ENCODE measurements around the gene C2orf68. TPM values are rescaled to one million over a fixed set of nuclear protein-coding genes. Genes with fewer than 3 reads are reported as not detected.

Gene C2orf68
- total and polyA plus RNA-seq, 9 of the 15 experiments (the other 6 are each of a cell fraction or from before 2014, with no cell fraction given): 22.1 to 50.0 (median 31.8) TPM

DNA sequence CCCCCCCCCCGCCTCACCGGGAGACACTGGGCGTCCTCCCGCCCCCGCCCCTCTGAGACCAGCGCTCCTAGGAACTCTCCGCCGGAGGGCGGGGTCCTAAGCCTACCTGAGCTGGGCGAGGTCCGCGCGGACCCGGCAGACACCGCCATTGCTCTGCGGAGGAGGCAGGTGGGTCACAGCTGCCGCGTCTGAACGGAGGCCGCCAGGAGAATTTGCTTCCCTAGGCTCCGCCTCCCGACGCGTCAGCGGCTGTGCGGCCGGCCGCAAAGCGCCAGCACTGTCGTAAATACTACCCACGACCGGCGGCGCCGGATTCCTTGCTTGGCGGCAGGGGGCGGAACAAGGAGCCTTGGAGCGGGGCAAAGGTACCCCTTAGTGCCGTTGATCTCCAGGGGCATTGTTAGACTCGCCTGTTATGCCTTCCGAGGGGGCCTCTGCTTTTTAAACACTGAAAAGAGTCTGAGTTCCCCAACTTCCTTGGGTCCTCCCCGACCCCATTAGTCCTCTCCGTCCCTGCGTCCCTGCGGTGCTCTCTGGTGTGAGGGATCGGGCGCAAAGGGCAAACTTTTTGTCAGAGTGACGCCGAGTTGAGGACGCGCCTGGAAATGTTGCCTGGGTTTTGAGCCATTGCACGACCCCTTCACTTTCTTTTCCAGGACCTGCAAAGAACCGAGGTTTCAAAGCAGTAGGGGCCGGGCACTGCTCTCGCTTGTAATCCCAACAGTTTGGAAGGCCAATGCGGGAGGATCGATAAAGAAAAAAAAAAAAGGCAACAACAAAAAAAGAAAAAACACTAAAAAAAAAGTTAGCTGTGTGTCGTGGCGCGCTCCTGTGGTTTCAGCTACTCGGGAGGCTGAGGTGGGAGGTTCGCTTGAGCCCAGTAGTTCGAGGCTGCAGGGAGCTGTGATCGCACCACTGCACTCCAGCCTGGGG, 50.3 kb downstream of the C2orf68 start, which contains the start of gene GGCX (continued):
- TF ChIP-seq SNIP1 (IDR thresholded peaks at IDR 0.05; ENCODE audit: low read depth): no peak
- TF ChIP-seq POLR2H (tag; IDR thresholded peaks at IDR 0.05; ENCODE audit: low read depth): peak; percentile 60
- peak; percentile 92 for TF ChIP-seq CREB1 (IDR thresholded peaks at IDR 0.05)
- TF ChIP-seq CREB1 (CRISPR knock-in tag; IDR thresholded peaks at IDR 0.05): peak; percentile 89
- 0 out of 2 replicates have a peak, but pooled peaks have one; percentile 39 for TF ChIP-seq CHCHD3 (CRISPR knock-in tag; IDR thresholded peaks at IDR 0.05)
- peak; percentile 72; the same call in 1 of the 2 replicates for TF ChIP-seq POLR2AphosphoS2 (IDR thresholded peaks at IDR 0.05; ENCODE audit: low read length)
- TF ChIP-seq FOXM1 (IDR thresholded peaks at IDR 0.05; ENCODE audit: low read depth): 0 out of 2 replicates have a peak, but pooled peaks have one; percentile 29
- TF ChIP-seq FOXM1 (CRISPR knock-in tag; IDR thresholded peaks at IDR 0.05; ENCODE audit: low read depth): no peak
- TF ChIP-seq, protein P1, sequence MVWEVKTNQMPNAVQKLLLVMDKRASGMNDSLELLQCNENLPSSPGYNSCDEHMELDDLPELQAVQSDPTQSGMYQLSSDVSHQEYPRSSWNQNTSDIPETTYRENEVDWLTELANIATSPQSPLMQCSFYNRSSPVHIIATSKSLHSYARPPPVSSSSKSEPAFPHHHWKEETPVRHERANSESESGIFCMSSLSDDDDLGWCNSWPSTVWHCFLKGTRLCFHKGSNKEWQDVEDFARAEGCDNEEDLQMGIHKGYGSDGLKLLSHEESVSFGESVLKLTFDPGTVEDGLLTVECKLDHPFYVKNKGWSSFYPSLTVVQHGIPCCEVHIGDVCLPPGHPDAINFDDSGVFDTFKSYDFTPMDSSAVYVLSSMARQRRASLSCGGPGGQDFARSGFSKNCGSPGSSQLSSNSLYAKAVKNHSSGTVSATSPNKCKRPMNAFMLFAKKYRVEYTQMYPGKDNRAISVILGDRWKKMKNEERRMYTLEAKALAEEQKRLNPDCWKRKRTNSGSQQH (CRISPR knock-in tag; IDR thresholded peaks at IDR 0.05): no peak
- peak; percentile 44; the same call in 1 of the 2 replicates for TF ChIP-seq SOX6 (IDR thresholded peaks at IDR 0.05)
- TF ChIP-seq HMGN3 (IDR thresholded peaks at IDR 0.05; ENCODE audit: borderline replicate concordance, extremely low read depth, insufficient read length, low read depth, low read length): peak; percentile 95
- TF ChIP-seq, protein P2, sequence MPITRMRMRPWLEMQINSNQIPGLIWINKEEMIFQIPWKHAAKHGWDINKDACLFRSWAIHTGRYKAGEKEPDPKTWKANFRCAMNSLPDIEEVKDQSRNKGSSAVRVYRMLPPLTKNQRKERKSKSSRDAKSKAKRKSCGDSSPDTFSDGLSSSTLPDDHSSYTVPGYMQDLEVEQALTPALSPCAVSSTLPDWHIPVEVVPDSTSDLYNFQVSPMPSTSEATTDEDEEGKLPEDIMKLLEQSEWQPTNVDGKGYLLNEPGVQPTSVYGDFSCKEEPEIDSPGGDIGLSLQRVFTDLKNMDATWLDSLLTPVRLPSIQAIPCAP (CRISPR knock-in tag; IDR thresholded peaks at IDR 0.05; ENCODE audit: borderline replicate concordance): no peak
- TF ChIP-seq NR2C2 (CRISPR knock-in tag; IDR thresholded peaks at IDR 0.05): no peak
- TF ChIP-seq NR2C2 (tag; IDR thresholded peaks at IDR 0.05): peak; percentile 76; the same call in 1 of the 2 replicates
- peak; percentile 77 for TF ChIP-seq CXXC5 (CRISPR knock-in tag; IDR thresholded peaks at IDR 0.05)
- peak; percentile 56 for TF ChIP-seq GABPA (tag; conservative IDR thresholded peaks at IDR 0.05; ENCODE audit: low read depth)
- peak; percentile 53; the same call in 1 of the 2 replicates for TF ChIP-seq DIDO1 (tag; IDR thresholded peaks at IDR 0.05; ENCODE audit: low read depth)
- TF ChIP-seq NBN (IDR thresholded peaks at IDR 0.05; ENCODE audit: low read depth): peak; percentile 77; the same call in 1 of the 2 replicates
- TF ChIP-seq, protein P3, sequence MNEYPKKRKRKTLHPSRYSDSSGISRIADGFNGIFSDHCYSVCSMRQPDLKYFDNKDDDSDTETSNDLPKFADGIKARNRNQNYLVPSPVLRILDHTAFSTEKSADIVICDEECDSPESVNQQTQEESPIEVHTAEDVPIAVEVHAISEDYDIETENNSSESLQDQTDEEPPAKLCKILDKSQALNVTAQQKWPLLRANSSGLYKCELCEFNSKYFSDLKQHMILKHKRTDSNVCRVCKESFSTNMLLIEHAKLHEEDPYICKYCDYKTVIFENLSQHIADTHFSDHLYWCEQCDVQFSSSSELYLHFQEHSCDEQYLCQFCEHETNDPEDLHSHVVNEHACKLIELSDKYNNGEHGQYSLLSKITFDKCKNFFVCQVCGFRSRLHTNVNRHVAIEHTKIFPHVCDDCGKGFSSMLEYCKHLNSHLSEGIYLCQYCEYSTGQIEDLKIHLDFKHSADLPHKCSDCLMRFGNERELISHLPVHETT (CRISPR knock-in tag; conservative IDR thresholded peaks at IDR 0.05 in 1 of 2, IDR thresholded peaks at IDR 0.05 in 1 of 2): no peak; a peak in 1 of 4 replicates
- TF ChIP-seq, protein P4, sequence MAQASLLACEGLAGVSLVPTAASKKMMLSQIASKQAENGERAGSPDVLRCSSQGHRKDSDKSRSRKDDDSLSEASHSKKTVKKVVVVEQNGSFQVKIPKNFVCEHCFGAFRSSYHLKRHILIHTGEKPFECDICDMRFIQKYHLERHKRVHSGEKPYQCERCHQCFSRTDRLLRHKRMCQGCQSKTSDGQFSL (CRISPR knock-in tag; IDR thresholded peaks at IDR 0.05): 0 out of 2 replicates have a peak, but pooled peaks have one; percentile 22
- TF ChIP-seq, protein P4 (tag; IDR thresholded peaks at IDR 0.05): no peak
